Suppressor macrophage treated with lipopolysaccharide for 4 hours (primary cell): Measurements from ENCODE around the gene NR4A1.

Experiments
- DNase-seq: peaks from one replicate; pipeline ENCODE4 v3.0.0-alpha.2; 2020

NR4A1 gene

DNA sequence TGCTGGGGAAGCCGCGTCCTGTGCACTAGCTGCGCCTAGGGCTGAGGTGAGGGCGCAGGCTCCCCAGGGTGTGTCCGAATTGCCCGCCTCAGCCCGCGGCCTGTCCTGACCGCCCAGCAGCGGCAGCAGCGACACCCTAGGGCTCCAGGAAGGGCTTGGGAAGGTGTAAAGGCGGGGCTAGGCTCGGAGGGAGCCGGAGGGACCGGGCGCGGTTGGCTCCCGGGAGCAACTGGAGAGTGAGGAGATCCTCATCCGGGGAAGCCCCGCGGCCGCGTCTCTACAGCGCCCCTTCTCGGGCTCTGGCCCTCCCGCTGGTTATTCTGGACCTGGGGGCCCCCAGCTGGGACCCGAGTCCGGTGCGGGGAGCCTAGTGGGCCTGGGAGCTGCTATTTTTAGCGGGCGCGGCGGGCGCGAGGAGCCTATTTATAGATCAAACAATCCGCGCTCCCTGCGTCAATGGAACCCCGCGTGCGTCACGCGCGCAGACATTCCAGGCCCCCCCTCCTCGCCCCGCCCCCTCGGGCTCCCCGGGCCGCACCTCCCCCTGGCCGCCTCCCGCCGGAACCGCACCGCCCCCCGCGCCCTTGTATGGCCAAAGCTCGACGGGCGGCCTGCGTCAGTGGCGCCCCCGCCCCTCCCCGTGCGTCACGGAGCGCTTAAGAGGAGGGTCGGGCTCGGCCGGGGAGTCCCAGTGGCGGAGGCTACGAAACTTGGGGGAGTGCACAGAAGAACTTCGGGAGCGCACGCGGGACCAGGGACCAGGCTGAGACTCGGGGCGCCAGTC, at the start of gene NR4A1:
Gene NR4A1, plus strand, starts transcription at position 685 of the 784 bp plus-strand sequence. CDS start 2,887 bp downstream, outside the sequence.
- peak; percentile 97 for DNase-seq

- no peak for DNase-seq
Observed at GRCh38 chr12:52003016-52003550, 48.2 kb upstream of the NR4A1 start.

GRCh38 chr12:52003591-52003990, 47.7 kb upstream of the NR4A1 start:
- no peak for DNase-seq

DNA sequence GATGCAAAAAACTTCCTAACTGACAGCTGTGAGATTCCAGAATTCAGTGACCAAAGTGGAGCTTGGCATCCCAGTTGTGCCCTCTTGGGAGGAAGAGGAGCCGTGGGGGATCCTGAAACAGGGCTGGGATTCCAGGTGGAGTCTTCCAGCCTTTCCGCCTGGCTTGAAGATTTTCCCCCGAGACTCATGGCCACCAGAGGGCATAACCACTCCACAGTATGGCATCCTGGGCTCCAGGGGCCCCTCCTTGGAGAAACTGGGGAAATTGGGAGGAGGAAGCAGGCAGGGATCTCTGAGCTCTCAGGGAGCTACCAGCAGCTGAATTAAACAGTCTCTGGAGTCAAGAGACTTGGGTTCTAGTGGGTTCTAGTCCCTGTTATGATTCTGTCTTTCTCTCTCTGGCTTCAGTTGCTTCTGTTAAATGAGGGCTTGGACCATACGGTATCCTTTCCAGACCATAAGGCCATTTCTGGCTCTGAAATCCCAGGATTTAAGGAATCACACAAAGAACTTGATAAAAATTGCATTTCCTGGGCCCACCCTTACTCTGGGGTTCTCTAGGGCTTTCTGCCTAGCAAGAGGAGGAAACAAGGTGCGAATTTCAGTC, 47.1 kb upstream of the NR4A1 start:
- DNase-seq = peak; percentile 58

DNA sequence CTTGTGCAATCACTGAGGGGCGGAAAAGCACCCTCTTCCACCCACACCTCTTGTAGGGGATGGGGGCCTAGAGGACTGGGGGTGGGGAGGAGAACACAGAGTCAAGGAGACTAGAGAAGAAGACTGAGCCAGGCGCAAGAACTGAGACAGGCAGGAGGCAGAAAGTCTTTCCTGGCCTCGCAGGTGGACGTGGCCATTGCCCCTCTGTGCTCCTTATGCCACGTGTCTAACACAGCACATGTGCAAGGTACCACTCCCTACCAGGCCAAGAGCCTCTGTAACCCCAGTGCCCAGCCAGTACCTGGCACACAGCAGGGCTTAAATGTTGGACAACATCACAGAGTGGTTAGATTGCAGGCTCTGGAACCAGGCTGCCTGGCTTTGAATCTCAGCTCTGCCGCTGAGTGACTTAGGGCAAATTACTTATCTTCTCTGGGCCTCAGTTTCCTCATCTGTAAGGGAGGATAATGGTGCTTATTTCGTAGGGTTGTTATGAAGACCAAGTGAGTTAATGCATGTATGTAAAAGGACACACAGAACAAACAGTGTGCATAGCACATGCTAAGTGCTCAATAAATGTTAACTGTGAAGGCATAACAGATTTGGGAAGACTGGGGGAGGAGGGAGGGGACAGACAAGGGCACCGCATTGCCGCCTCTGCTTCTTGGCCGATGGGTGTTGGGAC, 45.9 kb upstream of the NR4A1 start:
- DNase-seq = no peak

DNA sequence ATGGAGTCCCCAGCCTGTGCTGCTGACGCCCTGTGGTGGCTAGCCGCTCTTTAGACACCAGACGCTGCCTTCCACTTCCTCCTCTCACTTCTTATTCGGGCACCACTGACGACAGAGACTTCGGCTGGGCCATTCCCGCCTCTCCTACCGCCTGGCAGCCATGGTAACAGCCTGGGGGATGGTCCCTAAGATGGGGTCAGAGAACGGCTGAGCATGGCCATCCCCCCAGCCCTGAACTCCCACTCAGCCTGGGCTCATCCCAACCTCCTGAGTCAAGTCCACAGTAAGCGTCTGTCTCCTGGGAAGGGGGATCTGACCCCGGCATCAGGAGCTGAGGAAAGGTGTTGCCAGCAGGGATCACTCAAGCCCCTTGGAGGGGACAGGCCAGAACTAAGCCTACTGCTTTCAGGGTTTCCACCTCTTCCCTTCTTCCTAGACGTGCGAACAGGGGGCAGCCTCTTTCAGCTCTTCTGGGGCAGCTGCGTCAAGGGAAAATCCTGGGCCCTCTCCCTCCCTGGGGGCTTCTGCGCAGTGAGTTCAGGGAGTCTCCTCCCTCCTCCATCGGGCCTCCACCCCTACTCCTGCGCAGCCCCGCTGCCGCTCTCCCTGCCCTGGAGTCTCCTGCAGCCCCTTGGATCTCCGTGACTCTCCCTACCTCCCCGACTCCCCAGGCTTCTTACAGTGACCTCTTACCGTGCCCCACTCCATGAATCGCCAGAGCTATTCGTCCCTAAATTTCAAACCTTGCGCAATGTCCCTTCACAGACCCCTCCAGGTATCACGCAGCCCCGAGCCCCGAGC, 45.1 kb upstream of the NR4A1 start:
- peak; percentile 95 for DNase-seq

DNA sequence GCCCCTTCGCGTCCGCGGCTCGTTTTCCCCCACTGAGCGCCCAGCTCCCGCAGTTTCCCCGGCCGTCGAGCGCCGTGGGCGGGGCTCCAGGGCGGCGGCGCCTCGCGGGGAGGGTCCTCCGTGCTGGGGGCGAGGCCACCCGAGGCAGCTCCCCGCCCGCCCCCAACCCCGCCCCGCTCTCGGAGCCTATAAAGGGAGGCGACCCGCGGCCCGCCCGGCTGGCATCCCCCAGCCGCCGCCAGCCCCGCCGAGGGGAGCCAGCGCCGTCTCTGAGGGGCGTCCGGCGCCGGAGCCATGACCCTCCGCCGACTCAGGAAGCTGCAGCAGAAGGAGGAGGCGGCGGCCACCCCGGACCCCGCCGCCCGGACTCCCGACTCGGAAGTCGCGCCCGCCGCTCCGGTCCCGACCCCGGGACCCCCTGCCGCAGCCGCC, 44.5 kb upstream of the NR4A1 start, which contains the start of gene TAMALIN:
Gene TAMALIN, plus strand, starts transcription at position 221 of the 432 bp plus-strand sequence. Its CDS starts 74 bp downstream, at position 295.
- DNase-seq = peak; percentile 66

DNA sequence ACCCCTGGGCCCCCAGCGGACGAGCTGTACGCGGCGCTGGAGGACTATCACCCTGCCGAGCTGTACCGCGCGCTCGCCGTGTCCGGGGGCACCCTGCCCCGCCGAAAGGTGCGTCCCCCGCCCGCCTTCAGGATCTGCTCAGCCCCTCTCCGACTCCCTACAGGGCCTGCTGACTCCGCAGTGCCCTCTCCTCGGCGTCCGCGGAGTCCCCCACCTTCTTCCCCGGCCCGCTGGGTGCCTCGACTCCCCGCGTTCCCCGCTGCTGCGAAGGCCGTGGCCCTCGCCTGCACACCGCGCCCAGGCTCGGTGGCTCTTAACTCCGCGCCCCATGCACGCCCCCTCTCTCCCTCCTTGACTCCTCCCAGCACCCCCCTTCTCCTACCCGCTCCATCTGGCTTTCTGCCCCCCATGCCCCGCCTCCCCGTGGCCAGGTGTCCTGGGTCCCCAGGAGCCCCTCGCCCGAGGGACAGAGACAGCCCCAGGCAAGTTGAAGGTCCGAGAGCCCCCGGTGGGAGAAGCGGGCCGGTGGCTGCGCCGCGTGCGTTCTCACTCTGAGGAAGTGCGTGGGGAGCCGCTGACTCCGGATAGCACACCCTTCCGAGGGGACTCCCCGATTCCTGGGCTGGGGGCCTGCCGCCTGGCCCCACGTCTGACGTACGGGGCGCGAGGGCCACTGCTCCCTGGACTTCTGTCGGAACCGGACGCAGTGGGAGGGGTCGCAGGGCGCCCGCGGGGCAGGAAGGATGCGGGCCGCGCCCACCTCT, 43.9 kb upstream of the NR4A1 start:
- DNase-seq = peak; percentile 64

GRCh38 chr12:52007982-52008510, 43.2 kb upstream of the NR4A1 start:
- DNase-seq = no peak

DNA sequence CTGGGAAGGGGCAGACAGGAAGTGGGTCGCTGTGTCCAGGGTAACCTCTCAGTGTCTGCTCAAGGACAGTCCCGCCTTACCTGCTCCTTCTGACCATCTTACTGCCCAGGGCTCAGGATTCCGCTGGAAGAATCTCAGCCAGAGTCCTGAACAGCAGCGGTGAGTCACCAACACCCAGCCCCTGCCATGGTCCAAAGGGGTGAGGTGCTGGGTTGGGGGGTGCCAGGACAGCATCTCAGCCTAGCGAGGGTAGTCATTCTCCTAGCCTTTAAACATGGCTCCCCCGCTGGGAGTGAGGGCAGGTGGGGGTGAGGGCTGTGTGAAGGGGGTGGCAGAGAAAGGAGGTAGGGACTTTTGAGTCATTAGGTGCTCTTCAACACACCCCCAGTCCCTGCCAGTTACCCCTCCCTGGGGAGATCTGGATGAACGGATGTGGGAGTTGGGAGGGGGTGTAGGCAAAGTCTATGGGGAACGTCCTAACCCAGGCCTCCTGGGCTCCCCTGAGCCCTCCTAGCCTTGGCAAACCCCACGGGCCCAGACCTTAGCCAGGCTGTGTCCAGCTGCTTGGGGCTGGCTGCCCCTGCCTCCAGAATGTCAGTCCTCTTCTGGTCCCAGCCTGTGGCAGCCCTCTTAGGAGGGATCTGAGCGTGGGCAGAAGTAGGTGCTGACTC, 42.0 kb upstream of the NR4A1 start:
- DNase-seq = no peak

- DNase-seq = peak; percentile 20
Observed at GRCh38 chr12:52010152-52010622, 41.1 kb upstream of the NR4A1 start.

DNA sequence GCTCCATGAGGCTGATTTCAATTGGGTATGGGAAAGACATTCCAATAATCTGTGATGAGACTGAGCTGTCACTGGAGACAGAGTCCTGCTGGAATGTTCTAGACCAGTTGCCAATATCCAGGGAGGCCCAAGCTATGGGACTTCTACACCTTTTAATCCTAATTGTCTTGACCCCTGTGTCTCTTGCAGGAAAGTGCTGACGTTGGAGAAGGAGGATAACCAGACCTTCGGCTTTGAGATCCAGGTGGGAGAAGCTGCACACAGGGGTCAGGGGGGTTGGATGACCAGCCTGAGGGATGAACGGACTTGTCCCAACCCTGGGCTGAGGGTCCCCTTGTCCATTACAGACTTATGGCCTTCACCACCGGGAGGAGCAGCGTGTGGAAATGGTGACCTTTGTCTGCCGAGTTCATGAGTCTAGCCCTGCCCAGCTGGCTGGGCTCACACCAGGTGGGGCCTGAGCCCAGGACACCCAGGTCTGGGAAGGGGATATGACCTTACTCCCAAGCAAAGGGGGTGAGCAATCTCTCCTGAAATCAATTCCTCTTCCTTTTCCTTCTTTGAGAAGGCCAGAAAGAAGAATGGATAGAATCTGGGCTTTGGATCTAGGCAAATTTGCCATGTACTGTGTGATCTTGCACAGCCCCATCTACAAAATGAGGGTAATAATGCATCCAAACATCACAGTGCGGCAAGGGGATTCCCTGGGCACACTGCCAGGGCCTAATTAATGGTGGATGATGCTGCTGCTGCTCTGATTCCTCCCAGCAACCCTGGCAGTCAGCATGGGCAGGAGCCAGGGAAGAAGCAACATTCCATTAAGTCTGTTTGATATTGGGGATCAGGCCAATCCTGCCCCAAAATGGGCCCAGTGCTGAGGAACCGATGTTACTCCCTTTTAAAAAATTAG, 40.3 kb upstream of the NR4A1 start:
- no peak for DNase-seq

DNA sequence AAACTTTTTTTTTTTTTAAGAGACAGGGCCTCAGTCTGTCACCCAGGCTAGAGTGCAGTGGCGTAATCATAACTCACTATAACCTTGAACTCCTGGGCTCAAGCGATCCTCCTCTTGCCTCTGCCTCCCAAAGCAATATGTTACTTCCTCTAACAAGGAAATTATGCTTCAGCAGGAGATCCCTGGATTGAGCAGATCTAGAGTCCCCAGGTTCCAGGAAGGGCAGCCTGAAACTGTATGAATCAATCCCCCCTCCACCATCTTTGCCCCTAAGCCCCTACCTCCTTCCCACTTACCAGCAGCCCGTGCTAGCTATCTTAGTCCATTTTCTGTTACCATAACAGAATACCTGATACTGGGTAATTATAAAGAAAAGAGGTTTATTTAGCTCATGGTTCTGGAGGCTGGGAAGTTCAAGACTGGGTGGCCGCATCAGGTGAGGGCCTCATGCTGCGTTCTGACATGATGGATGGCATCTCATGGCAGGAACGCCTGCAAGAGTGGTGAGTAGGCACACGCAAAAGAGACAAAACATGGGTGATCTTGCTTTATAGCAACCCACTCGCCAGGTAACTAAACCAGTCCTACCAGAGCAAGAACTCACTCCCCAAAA, 39.5 kb upstream of the NR4A1 start:
- no peak for DNase-seq

- DNase-seq = no peak
Observed at GRCh38 chr12:52013626-52014310, 37.5 kb upstream of the NR4A1 start.

- no peak for DNase-seq
Observed at GRCh38 chr12:52014567-52015530, 36.4 kb upstream of the NR4A1 start.

DNA sequence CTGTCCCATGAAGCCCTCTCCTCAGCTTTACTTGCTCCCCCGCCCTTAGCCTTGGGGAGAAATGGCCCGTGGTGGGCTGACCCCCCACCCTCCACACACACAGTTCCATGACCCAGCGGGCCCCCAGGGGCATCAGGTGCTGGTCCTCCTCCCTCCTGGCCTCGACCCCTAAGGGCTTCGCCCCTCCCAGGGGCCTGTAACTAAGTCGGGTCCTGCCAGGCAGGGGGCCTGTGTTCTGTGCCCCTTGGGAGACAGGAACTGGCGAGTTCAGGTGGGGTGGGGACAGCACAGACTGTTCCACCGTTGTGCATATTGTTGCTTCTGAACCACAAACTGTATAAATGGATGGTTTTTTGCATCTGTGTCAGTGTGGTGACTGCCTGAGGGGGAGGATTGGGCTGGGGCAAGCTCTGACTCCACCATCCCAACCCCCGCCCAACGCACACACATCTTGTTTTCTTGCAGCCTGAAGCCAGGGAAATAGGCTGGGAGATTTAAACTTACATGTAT, 35.7 kb upstream of the NR4A1 start:
- DNase-seq = no peak
